IMR-90 (cell line): ENCODE data around the gene ARHGAP10. TPM values are rescaled to one million over a fixed set of nuclear protein-coding genes. Genes with fewer than 3 reads are reported as not detected.

Experiments used
- ATAC-seq: fragments of 200-7000 bp; cut with Tn5 transposase; 2 replicates; pipeline ENCODE4 v1.9.1; 2020; ENCODE audit warnings: low read depth, mild to moderate bottlenecking, moderate library complexity
- BruUV-seq: library from RNA; stranded (reverse); fragments of 400-500 nt; replicated peaks from 2 replicates; lab custom pipeline; 2021; lab: Mats Ljungman, UMichigan
- CTCF ChIA-PET: fragments of 300-600 bp; formaldehyde crosslinking; extraction: SDS; loops from one replicate; lab custom pipeline; 2021; ENCODE audit warnings: antibody characterized with exemption; lab: Yijun Ruan, JAX
- POLR2A ChIA-PET: fragments of 300-600 bp; sonication (Branson Sonifier 250); formaldehyde crosslinking; loops from one replicate; lab custom pipeline; 2022; ENCODE audit warnings: antibody characterized with exemption; ENCODE audit not compliant: unreplicated experiment; lab: Charles Lee
- DNase-seq: peaks from one replicate; pipeline ENCODE4 v3.0.0; 2013
- H2AFZ ChIP-seq: replicated peaks from 2 replicates; pipeline ENCODE3; 2013; ENCODE audit warnings: low read length, mild to moderate bottlenecking; ENCODE audit not compliant: poor library complexity
- H2AK5ac ChIP-seq: 2 replicates; pipeline ENCODE4 v1.6.1; 2013; ENCODE audit warnings: low read depth, low read length, inconsistent platforms
- H2AK9ac ChIP-seq: replicated peaks from 2 replicates; pipeline ENCODE3; 2013; ENCODE audit warnings: mild to moderate bottlenecking, low read depth, low read length, moderate library complexity; ENCODE audit not compliant: poor library complexity
- H2BK120ac ChIP-seq: 2 replicates; pipeline ENCODE4 v1.6.1; 2013; ENCODE audit warnings: low read depth, low read length, inconsistent platforms
- H2BK15ac ChIP-seq: 3 replicates; pipeline ENCODE4 v1.6.1; 2013; ENCODE audit warnings: low read depth, low read length, inconsistent platforms
- H2BK20ac ChIP-seq: 2 replicates; pipeline ENCODE4 v1.6.1; 2013; ENCODE audit warnings: low read depth, mild to moderate bottlenecking, inconsistent platforms, low read length, moderate library complexity
- H2BK5ac ChIP-seq: 2 replicates; pipeline ENCODE4 v1.6.1; 2013; ENCODE audit warnings: mild to moderate bottlenecking, low read depth, low read length, inconsistent platforms; ENCODE audit not compliant: poor library complexity, severe bottlenecking
- H3K14ac ChIP-seq: replicated peaks from 2 replicates; pipeline ENCODE4 v1.6.1; 2013; ENCODE audit warnings: low read depth, low read length, inconsistent platforms
- H3K18ac ChIP-seq: 2 replicates; pipeline ENCODE4 v1.6.1; 2013; ENCODE audit warnings: low read depth, low read length, control low read depth
- H3K23ac ChIP-seq: 2 replicates; pipeline ENCODE4 v1.6.1; 2013; ENCODE audit warnings: low read depth, low read length, inconsistent platforms
- H3K27ac ChIP-seq: 2 replicates; pipeline ENCODE4 v1.5.1; 2013; ENCODE audit warnings: mild to moderate bottlenecking, control low read depth, low read length; ENCODE audit not compliant: insufficient read depth
- H3K27me3 ChIP-seq: 2 replicates; pipeline ENCODE4 v1.6.1; 2013; ENCODE audit warnings: low read length; ENCODE audit not compliant: control insufficient read depth, insufficient read depth
- H3K36me3 ChIP-seq: 2 replicates; pipeline ENCODE4 v1.6.1; 2013; ENCODE audit warnings: low read length, mixed read lengths; ENCODE audit not compliant: control insufficient read depth, insufficient read depth
- H3K4ac ChIP-seq: 2 replicates; pipeline ENCODE4 v1.6.1; 2013; ENCODE audit warnings: low read depth, low read length, inconsistent platforms
- H3K4me1 ChIP-seq: 2 replicates; pipeline ENCODE4 v1.6.1; 2013; ENCODE audit warnings: low read length, mixed read lengths; ENCODE audit not compliant: control insufficient read depth, insufficient read depth
- H3K4me2 ChIP-seq: 2 replicates; pipeline ENCODE4 v1.6.1; 2013; ENCODE audit warnings: low read depth, mild to moderate bottlenecking, control low read depth, low read length, moderate library complexity
- H3K4me3 ChIP-seq: 2 replicates; pipeline ENCODE4 v1.5.1; 2013; ENCODE audit warnings: low read depth, mild to moderate bottlenecking, control low read depth, low read length, moderate library complexity; ENCODE audit not compliant: insufficient read depth
- H3K56ac ChIP-seq: 2 replicates; pipeline ENCODE4 v1.6.1; 2013; ENCODE audit warnings: low read length, inconsistent platforms; ENCODE audit not compliant: insufficient read depth; ENCODE audit errors: extremely low read depth
- H3K79me1 ChIP-seq, 2 experiments: 2 replicates each; pipeline ENCODE4 v1.6.1; 2013; ENCODE audit warnings: low read length in 2 of 2, inconsistent platforms in 1 of 2, low read depth in 1 of 2
- H3K9ac ChIP-seq: 2 replicates; pipeline ENCODE4 v1.6.1; 2013; ENCODE audit warnings: low read depth, low read length, control low read depth
- H3K9me1 ChIP-seq: 2 replicates; pipeline ENCODE4 v1.6.1; 2013; ENCODE audit warnings: low read length, inconsistent platforms; ENCODE audit not compliant: insufficient read depth
- H3K9me3 ChIP-seq: 2 replicates; pipeline ENCODE4 v1.6.1; 2013; ENCODE audit warnings: low read length; ENCODE audit not compliant: control insufficient read depth, insufficient read depth
- H4K20me1 ChIP-seq: 2 replicates; pipeline ENCODE4 v1.6.1; 2013; ENCODE audit warnings: low read length, inconsistent platforms; ENCODE audit not compliant: insufficient read depth
- H4K5ac ChIP-seq: 2 replicates; pipeline ENCODE4 v1.6.1; 2013; ENCODE audit warnings: mild to moderate bottlenecking, low read depth, low read length, control low read depth
- H4K8ac ChIP-seq, 2 experiments: 2 replicates each; pipeline ENCODE4 v1.6.1; 2013; ENCODE audit warnings: low read depth in 2 of 2, low read length in 2 of 2, control low read depth in 1 of 2, inconsistent platforms in 1 of 2
- H4K91ac ChIP-seq: 2 replicates; pipeline ENCODE4 v1.6.1; 2013; ENCODE audit warnings: low read depth, low read length, inconsistent platforms; ENCODE audit not compliant: insufficient read depth
- BHLHE40 ChIP-seq: fragments of 150-350 bp; IDR thresholded peaks from 2 replicates; pipeline ENCODE4 v1.6.1; 2016; ENCODE audit warnings: mild to moderate bottlenecking, low read depth, low read length
- CEBPB ChIP-seq: IDR thresholded peaks from 2 replicates; pipeline ENCODE4 v1.6.1; 2012; ENCODE audit warnings: low read depth, low read length, improper control_type of control experiment
- CHD1 ChIP-seq: IDR thresholded peaks from 2 replicates; pipeline ENCODE4 v1.6.1; 2012; ENCODE audit warnings: low read depth, low read length, improper control_type of control experiment
- FOS ChIP-seq: fragments of 150-350 bp; IDR thresholded peaks from 2 replicates; pipeline ENCODE4 v1.6.1; 2016; ENCODE audit warnings: low read depth, low read length
- MXI1 ChIP-seq: IDR thresholded peaks from 2 replicates; pipeline ENCODE4 v1.6.1; 2012; ENCODE audit warnings: low read depth, mild to moderate bottlenecking, low read length, moderate library complexity, borderline replicate concordance
- NFE2L2 ChIP-seq: fragments of 150-350 bp; IDR thresholded peaks from 2 replicates; pipeline ENCODE4 v1.6.1; 2016; ENCODE audit warnings: low read depth, mild to moderate bottlenecking, low read length
- POLR2A ChIP-seq: IDR thresholded peaks from 2 replicates; pipeline ENCODE4 v1.6.1; 2012; ENCODE audit warnings: mild to moderate bottlenecking, low read depth, low read length
- RFX5 ChIP-seq: IDR thresholded peaks from 2 replicates; pipeline ENCODE4 v1.8.0; 2012; ENCODE audit warnings: low read depth, mild to moderate bottlenecking, low read length, moderate library complexity
- SMC3 ChIP-seq: fragments of 150-350 bp; IDR thresholded peaks from 2 replicates; pipeline ENCODE4 v1.6.1; 2016; ENCODE audit warnings: low read depth, mild to moderate bottlenecking, antibody characterized with exemption, low read length, moderate library complexity
- WGBS, 2 experiments: methylation state at CpG; one replicate each; pipeline versions ENCODE4 v1.1.5 to v1.1.7; 2013; ENCODE audit warnings: missing lambda C conversion rate in 2 of 2; ENCODE audit not compliant: insufficient read length in 1 of 2; ENCODE audit errors: extremely low coverage in 2 of 2; 5-methylcytosine and 5-hydroxymethylcytosine counted together
- dilution Hi-C: fragments of 300-500 bp; cut with HindIII; formaldehyde crosslinking; loops from one replicate; pipeline ENCODE4 v1.14.3; 2018; ENCODE audit warnings: low sequenced_read_pairs; ENCODE audit not compliant: unreplicated experiment
- in situ Hi-C: fragments of 300-500 bp; cut with MboI; formaldehyde crosslinking; loops from 3 replicates; pipeline ENCODE4 v1.14.3; 2019; ENCODE audit warnings: low sequenced_read_pairs, inconsistent platforms, mixed read lengths
- intact Hi-C: fragments of 100-400 bp; cut with micrococcal nuclease; formaldehyde crosslinking; loops from 2 replicates; pipeline ENCODE4 v1.10.0; 2022
- polyA plus RNA-seq, 3 experiments: library from polyadenylated mRNA; depleted of rRNA; stranded (reverse); fragments of >200 nt; gene quantifications; 2 replicates each; pipeline ENCODE4 v1.2.3, GENCODE V29; 2012; ENCODE audit warnings: low replicate concordance in 1 of 3
- total RNA-seq: library from RNA; depleted of rRNA; stranded (reverse); fragments of >200 nt; gene quantifications from 2 replicates; pipeline ENCODE4 v1.2.3, GENCODE V29; 2012
- TF ChIP-seq, protein P1 (sequence below): fragments of 150-350 bp; IDR thresholded peaks from 2 replicates; pipeline ENCODE4 v1.6.1; 2017; ENCODE audit warnings: mild to moderate bottlenecking, antibody characterized with exemption, low read length, low read depth
- TF ChIP-seq, protein P2 (sequence below): conservative IDR thresholded peaks from 2 replicates; pipeline ENCODE4 v1.5.1; 2012; ENCODE audit warnings: mild to moderate bottlenecking, low read depth, low read length, improper control_type of control experiment

Gene ARHGAP10
- total and polyA plus RNA-seq, 2 of the 4 experiments (the other 2 are of a cell fraction): 27.1 to 29.4 TPM

GRCh38 chr4:147772056-147772455 lies 40.2 kb downstream of the ARHGAP10 start:
- peak overlapping the region; percentile 93 for H4K91ac ChIP-seq
- peak overlapping the region; percentile 97 for H3K27ac ChIP-seq
- peaks cover 16% of the 10 kb centered on the region for H3K9me1 ChIP-seq
- peak overlapping the region; percentile 33; the same call in 1 of the 2 replicates for H3K56ac ChIP-seq
- H3K14ac ChIP-seq: peak overlapping the region; percentile 92
- H3K4me3 ChIP-seq: no peak overlapping the region
- CTCF ChIA-PET: interaction anchor here (2.4 kb wide), 1 partner anchor 95 kb away, joined by 15 read pairs; no protein-coding TSS in a partner anchor
- no peaks in the 10 kb centered on the region for H3K27me3 ChIP-seq
- peak overlapping the region; percentile 73 to 83 for H4K8ac ChIP-seq
- H3K9ac ChIP-seq: peak overlapping the region; percentile 68
- H3K79me1 ChIP-seq: peaks cover 25 to 71% of the 10 kb centered on the region in 2 experiments
- no peak overlapping the region for H2AFZ ChIP-seq
- POLR2A ChIA-PET: no interaction called here
- TF ChIP-seq, protein P1, sequence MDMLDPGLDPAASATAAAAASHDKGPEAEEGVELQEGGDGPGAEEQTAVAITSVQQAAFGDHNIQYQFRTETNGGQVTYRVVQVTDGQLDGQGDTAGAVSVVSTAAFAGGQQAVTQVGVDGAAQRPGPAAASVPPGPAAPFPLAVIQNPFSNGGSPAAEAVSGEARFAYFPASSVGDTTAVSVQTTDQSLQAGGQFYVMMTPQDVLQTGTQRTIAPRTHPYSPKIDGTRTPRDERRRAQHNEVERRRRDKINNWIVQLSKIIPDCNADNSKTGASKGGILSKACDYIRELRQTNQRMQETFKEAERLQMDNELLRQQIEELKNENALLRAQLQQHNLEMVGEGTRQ: no peak
- no peak for TF ChIP-seq CHD1
- no peak for TF ChIP-seq SMC3
- no peak for TF ChIP-seq MXI1
- no peak for TF ChIP-seq CEBPB
- TF ChIP-seq, protein P2, sequence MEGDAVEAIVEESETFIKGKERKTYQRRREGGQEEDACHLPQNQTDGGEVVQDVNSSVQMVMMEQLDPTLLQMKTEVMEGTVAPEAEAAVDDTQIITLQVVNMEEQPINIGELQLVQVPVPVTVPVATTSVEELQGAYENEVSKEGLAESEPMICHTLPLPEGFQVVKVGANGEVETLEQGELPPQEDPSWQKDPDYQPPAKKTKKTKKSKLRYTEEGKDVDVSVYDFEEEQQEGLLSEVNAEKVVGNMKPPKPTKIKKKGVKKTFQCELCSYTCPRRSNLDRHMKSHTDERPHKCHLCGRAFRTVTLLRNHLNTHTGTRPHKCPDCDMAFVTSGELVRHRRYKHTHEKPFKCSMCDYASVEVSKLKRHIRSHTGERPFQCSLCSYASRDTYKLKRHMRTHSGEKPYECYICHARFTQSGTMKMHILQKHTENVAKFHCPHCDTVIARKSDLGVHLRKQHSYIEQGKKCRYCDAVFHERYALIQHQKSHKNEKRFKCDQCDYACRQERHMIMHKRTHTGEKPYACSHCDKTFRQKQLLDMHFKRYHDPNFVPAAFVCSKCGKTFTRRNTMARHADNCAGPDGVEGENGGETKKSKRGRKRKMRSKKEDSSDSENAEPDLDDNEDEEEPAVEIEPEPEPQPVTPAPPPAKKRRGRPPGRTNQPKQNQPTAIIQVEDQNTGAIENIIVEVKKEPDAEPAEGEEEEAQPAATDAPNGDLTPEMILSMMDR: no peak
- TF ChIP-seq FOS: no peak
- TF ChIP-seq NFE2L2: no peak
- no peak for TF ChIP-seq RFX5
- no peak for TF ChIP-seq POLR2A
- TF ChIP-seq BHLHE40: no peak
- ATAC-seq: no peak
- in situ Hi-C loops (no loop called here), dilution Hi-C loops (no loop called here), intact Hi-C loops (loop anchor here (5.0 kb wide), 2 partner anchors 40 to 70 kb away; partner anchors contain the start of gene ARHGAP10)
- H3K23ac ChIP-seq: peak overlapping the region; percentile 61
- H3K4ac ChIP-seq: peak overlapping the region; percentile 97
- peaks cover 3% of the 10 kb centered on the region; the same call in 1 of the 2 replicates for H3K36me3 ChIP-seq
- no peak for DNase-seq
- peaks cover 24% of the 10 kb centered on the region for H4K20me1 ChIP-seq
- peak overlapping the region; percentile 82 for H4K5ac ChIP-seq
- BruUV-seq: no TSS peak
- no peaks in the 10 kb centered on the region for H3K9me3 ChIP-seq
- H3K4me1 ChIP-seq: peaks cover 26% of the 10 kb centered on the region
- peak overlapping the region; percentile 83 for H2BK20ac ChIP-seq
- H2BK15ac ChIP-seq: peak overlapping the region; percentile 98
- WGBS, 2 experiments: no CpG with 5 or more reads among the region's 8 CpGs
- peak overlapping the region; percentile 92 for H2BK5ac ChIP-seq
- H3K4me2 ChIP-seq: peak overlapping the region; percentile 77
- H2AK5ac ChIP-seq: peak overlapping the region; percentile 93
- H3K18ac ChIP-seq: peak overlapping the region; percentile 91
- H2AK9ac ChIP-seq: no peak overlapping the region
- peak overlapping the region; percentile 72 for H2BK120ac ChIP-seq
